H1 (cell line): ENCODE results near the gene DMBT1.

ENCODE experiments used
- CREB1 ChIP-seq: IDR thresholded peaks from 2 replicates; pipeline ENCODE4 v1.6.1; 2012; ENCODE audit warnings: inconsistent platforms
- CTCF ChIP-seq, 3 experiments: IDR thresholded peaks; 1 replicate in 2 of 3; 2 replicates in 1 of 3; pipeline versions ENCODE4 v1.5.1 to v1.6.1; 2011; ENCODE audit warnings: low read length in 3 of 3, mild to moderate bottlenecking in 3 of 3, inconsistent platforms in 2 of 3, low read depth in 1 of 3, moderate library complexity in 1 of 3; ENCODE audit not compliant: insufficient read depth in 1 of 3; ENCODE audit errors: control extremely low read depth in 1 of 3
- EGR1 ChIP-seq: IDR thresholded peaks from 2 replicates; pipeline ENCODE4 v1.6.1; 2011; ENCODE audit warnings: low read depth, low read length, borderline replicate concordance
- EZH2 ChIP-seq: fragments of 200-600 bp; sonication (generic); IDR thresholded peaks from 2 replicates; pipeline ENCODE4 v1.7.1; 2012; ENCODE audit warnings: low read depth, mild to moderate bottlenecking, moderate library complexity, low read length, inconsistent platforms; ENCODE audit not compliant: severe bottlenecking
- GABPA ChIP-seq: IDR thresholded peaks from 2 replicates; pipeline ENCODE4 v1.6.1; 2011; ENCODE audit warnings: mild to moderate bottlenecking, low read length, moderate library complexity, borderline replicate concordance; ENCODE audit not compliant: insufficient read depth
- GTF2F1 ChIP-seq: IDR thresholded peaks from 2 replicates; pipeline ENCODE4 v1.6.1; 2012; ENCODE audit warnings: low read depth, low read length, improper control_type of control experiment, borderline replicate concordance
- PHF8 ChIP-seq: fragments of 200-600 bp; sonication (generic); conservative IDR thresholded peaks from 2 replicates; pipeline ENCODE4 v1.7.1; 2012; ENCODE audit warnings: low read depth, mild to moderate bottlenecking, inconsistent platforms, low read length, moderate library complexity
- POLR2A ChIP-seq, 2 experiments: IDR thresholded peaks; 1 replicate in 1 of 2; 2 replicates in 1 of 2; pipeline ENCODE4 v1.6.1; 2011; ENCODE audit warnings: low read depth in 2 of 2, low read length in 2 of 2, mild to moderate bottlenecking in 2 of 2; ENCODE audit errors: control extremely low read depth in 1 of 2
- POLR2AphosphoS5 ChIP-seq: IDR thresholded peaks from 2 replicates; pipeline ENCODE4 v1.6.1; 2011; ENCODE audit warnings: low read depth, low read length
- SIX5 ChIP-seq: IDR thresholded peaks from 2 replicates; pipeline ENCODE4 v1.6.1; 2011; ENCODE audit warnings: mild to moderate bottlenecking, low read depth, low read length
- SP2 ChIP-seq: IDR thresholded peaks from 2 replicates; pipeline ENCODE4 v1.6.1; 2012; ENCODE audit warnings: mild to moderate bottlenecking, low read length, inconsistent platforms
- TEAD4 ChIP-seq: IDR thresholded peaks from 2 replicates; pipeline ENCODE4 v1.6.1; 2012; ENCODE audit warnings: low read depth, low read length, inconsistent platforms, mixed read lengths
- USF2 ChIP-seq: IDR thresholded peaks from 2 replicates; pipeline ENCODE4 v1.6.1; 2011; ENCODE audit warnings: low read length, improper control_type of control experiment

GRCh38 chr10:122592161-122592560 is 31.6 kb downstream of the DMBT1 start:
- no peak for TF ChIP-seq CTCF (IDR thresholded peaks at IDR 0.05; ENCODE audit: control extremely low read depth in 1 of 3, insufficient read depth in 1 of 3, low read depth in 1 of 3, low read length in 3 of 3)
- TF ChIP-seq CREB1: no peak
- no peak for TF ChIP-seq POLR2A (IDR thresholded peaks at IDR 0.05; ENCODE audit: control extremely low read depth in 1 of 2, low read depth in 2 of 2, low read length in 2 of 2)
- TF ChIP-seq EZH2: no peak
- TF ChIP-seq POLR2AphosphoS5: no peak
- no peak for TF ChIP-seq EGR1
- TF ChIP-seq SP2: no peak
- no peak for TF ChIP-seq PHF8
- TF ChIP-seq USF2: no peak
- TF ChIP-seq GTF2F1: no peak
- TF ChIP-seq GABPA: no peak
- TF ChIP-seq SIX5: no peak
- no peak for TF ChIP-seq TEAD4
